OCI-LY1 (cell line): ENCODE data around the gene SLC43A3.

ENCODE experiments used
- H2AFZ ChIP-seq: fragments of 200-600 bp; sonication (generic), shearing (Covaris generic); 2 replicates; pipeline ENCODE4 v1.6.0; 2014; ENCODE audit warnings: antibody characterized with exemption, mild to moderate bottlenecking, low read length
- H3F3A ChIP-seq: fragments of 200-600 bp; sonication (generic), shearing (Covaris generic); 2 replicates; pipeline ENCODE4 v1.6.0; 2014; ENCODE audit warnings: mild to moderate bottlenecking, antibody characterized with exemption, low read length, moderate library complexity; ENCODE audit not compliant: insufficient read depth
- H3K27ac ChIP-seq: fragments of 200-600 bp; sonication (generic); 2 replicates; pipeline ENCODE4 v1.5.1; 2014; ENCODE audit warnings: low read length, mixed run types, mild to moderate bottlenecking, low read depth; ENCODE audit not compliant: poor library complexity, severe bottlenecking
- H3K27me3 ChIP-seq: fragments of 200-600 bp; sonication (generic); 2 replicates; pipeline ENCODE4 v1.6.0; 2014; ENCODE audit warnings: antibody characterized with exemption, mild to moderate bottlenecking, low read length, moderate library complexity; ENCODE audit not compliant: insufficient read depth
- H3K36me3 ChIP-seq: fragments of 200-600 bp; sonication (generic); 2 replicates; pipeline ENCODE4 v1.6.1; 2014; ENCODE audit warnings: mild to moderate bottlenecking, antibody characterized with exemption, low read length, moderate library complexity, mixed read lengths; ENCODE audit not compliant: insufficient read depth
- H3K4me1 ChIP-seq: fragments of 200-600 bp; sonication (generic); 2 replicates; pipeline ENCODE4 v1.5.1; 2014; ENCODE audit warnings: mild to moderate bottlenecking, low read length, moderate library complexity; ENCODE audit not compliant: insufficient read depth, severe bottlenecking
- H3K4me2 ChIP-seq: fragments of 200-600 bp; sonication (generic), shearing (Covaris generic); 2 replicates; pipeline ENCODE4 v1.6.1; 2014; ENCODE audit warnings: low read length
- H3K4me3 ChIP-seq: fragments of 200-600 bp; sonication (generic); 2 replicates; pipeline ENCODE4 v1.5.1; 2014; ENCODE audit warnings: low read length, low read depth, mild to moderate bottlenecking, mixed read lengths; ENCODE audit not compliant: poor library complexity, severe bottlenecking
- H3K79me2 ChIP-seq: fragments of 200-600 bp; shearing (Covaris generic); 2 replicates; pipeline ENCODE4 v1.6.1; 2016; ENCODE audit warnings: mixed run types, low read length, mixed read lengths; ENCODE audit not compliant: insufficient read depth
- H3K9ac ChIP-seq: fragments of 200-600 bp; sonication (generic), shearing (Covaris generic); 2 replicates; pipeline ENCODE4 v1.6.1; 2014; ENCODE audit warnings: mild to moderate bottlenecking, low read length, mixed read lengths
- H3K9me2 ChIP-seq: fragments of 200-600 bp; sonication (generic), shearing (Covaris generic); 2 replicates; pipeline ENCODE4 v1.6.1; 2014; ENCODE audit warnings: low read depth, mild to moderate bottlenecking, low read length, mixed read lengths
- H3K9me3 ChIP-seq: fragments of 200-600 bp; shearing (Covaris generic); 2 replicates; pipeline ENCODE4 v1.6.1; 2014; ENCODE audit warnings: low read length, mixed read lengths
- H4K20me1 ChIP-seq: fragments of 200-600 bp; sonication (generic), shearing (Covaris generic); 2 replicates; pipeline ENCODE4 v1.6.0; 2016; ENCODE audit warnings: mild to moderate bottlenecking, low read length; ENCODE audit not compliant: insufficient read depth
- CTCF ChIP-seq: fragments of 200-600 bp; sonication (generic), shearing (Covaris generic); IDR thresholded peaks from 2 replicates; pipeline ENCODE4 v1.5.1; 2017; ENCODE audit warnings: mild to moderate bottlenecking, antibody characterized with exemption, low read length, moderate library complexity, mixed read lengths
- EZH2 ChIP-seq: fragments of 200-600 bp; sonication (generic), shearing (Covaris generic); IDR thresholded peaks from 2 replicates; pipeline ENCODE4 v1.8.0; 2017; ENCODE audit warnings: borderline replicate concordance, mixed run types, mild to moderate bottlenecking, antibody characterized with exemption, low read length, moderate library complexity, mixed read lengths

SLC43A3 gene

GRCh38 chr11:57413681-57414080, 13.2 kb downstream of the SLC43A3 start:
- Histone ChIP-seq H3K4me1 (no peaks in the 10 kb centered on the region), H3F3A (no peaks in the 10 kb centered on the region), H3K27ac (no peak overlapping the region), H4K20me1 (no peaks in the 10 kb centered on the region), H3K79me2 (no peaks in the 10 kb centered on the region), H3K4me2 (no peak overlapping the region), H3K9me3 (no peaks in the 10 kb centered on the region), H3K27me3 (no peaks in the 10 kb centered on the region), H3K9ac (no peak overlapping the region), H3K4me3 (no peak overlapping the region), H2AFZ (no peak overlapping the region), H3K9me2 (no peaks in the 10 kb centered on the region), H3K36me3 (peaks cover 98% of the 10 kb centered on the region)
- TF ChIP-seq EZH2 (no peak), CTCF (no peak)

DNA sequence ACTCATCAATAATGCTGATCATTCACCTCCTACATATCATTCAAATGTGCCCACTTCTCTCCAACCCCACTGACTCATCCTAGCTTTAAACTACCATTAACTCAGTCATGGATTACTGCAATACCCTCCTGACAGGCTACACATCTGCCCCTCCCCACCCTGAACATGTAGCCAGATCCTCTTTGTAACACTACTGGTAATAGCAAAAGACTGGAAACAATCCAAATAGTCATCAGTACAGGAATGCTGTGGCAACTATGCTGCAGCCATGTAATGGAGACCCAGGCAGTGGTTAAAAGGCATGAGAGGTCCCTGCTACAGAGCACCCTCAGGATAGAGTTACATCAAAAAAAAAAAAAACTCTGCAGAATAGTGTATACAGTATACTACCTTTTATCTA, 16.6 kb downstream of the SLC43A3 start:
- H3F3A ChIP-seq = no peaks in the 10 kb centered on the region
- H3K79me2 ChIP-seq = no peaks in the 10 kb centered on the region
- no peak overlapping the region for H2AFZ ChIP-seq
- no peaks in the 10 kb centered on the region for H3K9me3 ChIP-seq
- H3K9me2 ChIP-seq = no peaks in the 10 kb centered on the region
- TF ChIP-seq CTCF = no peak
- TF ChIP-seq EZH2 = no peak
- peaks cover 95% of the 10 kb centered on the region for H3K36me3 ChIP-seq
- H3K27ac ChIP-seq = no peak overlapping the region
- no peak overlapping the region for H3K9ac ChIP-seq
- H4K20me1 ChIP-seq = no peaks in the 10 kb centered on the region
- no peak overlapping the region for H3K4me3 ChIP-seq
- no peaks in the 10 kb centered on the region for H3K4me1 ChIP-seq
- H3K4me2 ChIP-seq = no peak overlapping the region
- no peaks in the 10 kb centered on the region for H3K27me3 ChIP-seq

- Histone ChIP-seq H3K9ac (no peak overlapping the region), H3K27me3 (no peaks in the 10 kb centered on the region), H3K4me3 (no peak overlapping the region), H3F3A (no peaks in the 10 kb centered on the region), H3K79me2 (no peaks in the 10 kb centered on the region), H4K20me1 (no peaks in the 10 kb centered on the region), H2AFZ (no peak overlapping the region), H3K4me1 (no peaks in the 10 kb centered on the region), H3K27ac (no peak overlapping the region), H3K9me3 (no peaks in the 10 kb centered on the region), H3K9me2 (no peaks in the 10 kb centered on the region), H3K4me2 (no peak overlapping the region), H3K36me3 (peaks cover 91% of the 10 kb centered on the region)
- no peak for TF ChIP-seq EZH2
- no peak for TF ChIP-seq CTCF
These were observed 17.4 kb downstream of the SLC43A3 start for GRCh38 chr11:57409321-57410100.
